Neural progenitor cell (in vitro differentiated cells): ENCODE results near the gene LPXN. TPM values are rescaled to one million over a fixed set of nuclear protein-coding genes. Genes with fewer than 3 reads are reported as not detected.

Experiments used
- DNase-seq: peaks from one replicate; pipeline ENCODE4 v3.0.0-alpha.2; 2016; ENCODE audit warnings: low spot score
- H2AFZ ChIP-seq: fragments of 200-600 bp; sonication (generic); replicated peaks from 2 replicates; pipeline ENCODE4 v1.6.1; 2016; ENCODE audit warnings: antibody characterized with exemption
- H3F3A ChIP-seq: fragments of 200-600 bp; sonication (generic); 2 replicates; pipeline ENCODE4 v1.6.1; 2016; ENCODE audit warnings: antibody characterized with exemption, low read depth
- H3K27ac ChIP-seq: fragments of 200-600 bp; sonication (generic); 2 replicates; pipeline ENCODE4 v1.5.1; 2016; ENCODE audit warnings: mild to moderate bottlenecking
- H3K27me3 ChIP-seq: fragments of 200-600 bp; sonication (generic); 2 replicates; pipeline ENCODE4 v1.6.1; 2016; ENCODE audit warnings: mild to moderate bottlenecking, moderate library complexity
- H3K36me3 ChIP-seq: fragments of 200-600 bp; sonication (generic); 2 replicates; pipeline ENCODE4 v1.5.1; 2016
- H3K4me1 ChIP-seq: fragments of 200-600 bp; sonication (generic); 2 replicates; pipeline ENCODE4 v1.6.1; 2016; ENCODE audit warnings: mixed run types
- H3K4me2 ChIP-seq: fragments of 200-600 bp; sonication (generic); 2 replicates; pipeline ENCODE4 v1.6.1; 2016
- H3K4me3 ChIP-seq: fragments of 200-600 bp; sonication (generic); 2 replicates; pipeline ENCODE4 v1.5.1; 2016
- H3K79me2 ChIP-seq: fragments of 200-600 bp; sonication (generic); 2 replicates; pipeline ENCODE4 v1.6.1; 2016; ENCODE audit warnings: low read depth
- H3K9ac ChIP-seq: fragments of 200-600 bp; sonication (generic); 2 replicates; pipeline ENCODE4 v1.6.1; 2016
- H3K9me3 ChIP-seq: fragments of 200-600 bp; sonication (generic); 2 replicates; pipeline ENCODE4 v1.5.1; 2016; ENCODE audit warnings: low read depth
- H4K20me1 ChIP-seq: fragments of 200-600 bp; sonication (generic); 2 replicates; pipeline ENCODE4 v1.6.1; 2016; ENCODE audit warnings: low read depth
- H3K27ac Mint-ChIP-seq: 3 replicates; pipeline ENCODE4 v1.8.0; 2021; ENCODE audit warnings: mixed read lengths
- H3K27me3 Mint-ChIP-seq: 2 replicates; pipeline ENCODE4 v1.8.0; 2022; ENCODE audit warnings: low read depth, mild to moderate bottlenecking, inconsistent platforms, moderate library complexity, mixed read lengths; ENCODE audit not compliant: insufficient read depth
- H3K36me3 Mint-ChIP-seq: 3 replicates; pipeline ENCODE4 v1.8.0; 2021; ENCODE audit warnings: mixed read lengths
- H3K4me1 Mint-ChIP-seq: 3 replicates; pipeline ENCODE4 v1.8.0; 2021; ENCODE audit warnings: mixed read lengths
- H3K4me3 Mint-ChIP-seq: 3 replicates; pipeline ENCODE4 v1.8.0; 2021; ENCODE audit warnings: mild to moderate bottlenecking, moderate library complexity, mixed read lengths
- H3K9me3 Mint-ChIP-seq: 3 replicates; pipeline ENCODE4 v1.8.0; 2020; ENCODE audit warnings: mixed read lengths
- EZH2 ChIP-seq: fragments of 200-600 bp; sonication (generic); IDR thresholded peaks from 2 replicates; pipeline ENCODE4 v1.6.1; 2017; ENCODE audit warnings: antibody characterized with exemption, mild to moderate bottlenecking, moderate library complexity
- EZH2phosphoT487 ChIP-seq: fragments of 200-600 bp; sonication (generic); IDR thresholded peaks from 2 replicates; pipeline ENCODE4 v1.6.1; 2017; ENCODE audit warnings: antibody characterized with exemption
- total RNA-seq: library from RNA; depleted of rRNA; stranded (reverse); fragments of >200 nt; gene quantifications from 2 replicates; pipeline ENCODE4 v1.2.3, GENCODE V29; 2015; ENCODE audit warnings: low replicate concordance
- TF ChIP-seq, protein P1 (sequence below): fragments of 200-600 bp; sonication (generic); IDR thresholded peaks from 2 replicates; pipeline ENCODE4 v1.5.1; 2017; ENCODE audit warnings: antibody characterized with exemption, mild to moderate bottlenecking

Gene LPXN
- total RNA-seq, 1 donor from 2014 or later = 5.0 TPM

DNA sequence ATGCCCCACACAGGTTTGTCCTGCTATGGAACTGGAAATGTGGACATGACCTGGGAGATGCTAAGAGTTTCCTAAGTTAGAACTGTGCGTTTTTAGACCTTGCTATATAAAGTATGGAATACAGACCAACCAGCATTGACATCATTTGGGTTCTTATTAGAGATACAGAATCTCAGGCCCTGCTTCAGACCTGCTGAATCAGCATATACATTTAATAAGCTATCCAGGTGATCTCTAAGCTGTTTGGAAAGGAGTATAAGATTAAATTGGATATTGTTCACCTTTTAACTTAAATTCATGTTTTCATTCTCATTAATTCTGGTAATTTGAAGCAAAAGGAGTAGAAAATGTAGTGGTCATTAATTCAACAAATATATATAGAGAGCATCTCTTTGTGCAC is 39.9 kb upstream of the LPXN start:
- Histone ChIP-seq H3K4me2 (no peak overlapping the region), H4K20me1 (no peaks in the 10 kb centered on the region), H3K79me2 (peaks cover 7% of the 10 kb centered on the region), H3K9ac (no peak overlapping the region), H3K27me3 (no peaks in the 10 kb centered on the region), H2AFZ (no peak overlapping the region), H3K9me3 (no peaks in the 10 kb centered on the region), H3K27ac (no peak overlapping the region), H3K4me1 (no peaks in the 10 kb centered on the region), H3K4me3 (no peak overlapping the region), H3K36me3 (peaks cover 54% of the 10 kb centered on the region), H3F3A (no peaks in the 10 kb centered on the region)
- TF ChIP-seq EZH2phosphoT487 = no peak
- TF ChIP-seq EZH2 = no peak
- TF ChIP-seq, protein P1, sequence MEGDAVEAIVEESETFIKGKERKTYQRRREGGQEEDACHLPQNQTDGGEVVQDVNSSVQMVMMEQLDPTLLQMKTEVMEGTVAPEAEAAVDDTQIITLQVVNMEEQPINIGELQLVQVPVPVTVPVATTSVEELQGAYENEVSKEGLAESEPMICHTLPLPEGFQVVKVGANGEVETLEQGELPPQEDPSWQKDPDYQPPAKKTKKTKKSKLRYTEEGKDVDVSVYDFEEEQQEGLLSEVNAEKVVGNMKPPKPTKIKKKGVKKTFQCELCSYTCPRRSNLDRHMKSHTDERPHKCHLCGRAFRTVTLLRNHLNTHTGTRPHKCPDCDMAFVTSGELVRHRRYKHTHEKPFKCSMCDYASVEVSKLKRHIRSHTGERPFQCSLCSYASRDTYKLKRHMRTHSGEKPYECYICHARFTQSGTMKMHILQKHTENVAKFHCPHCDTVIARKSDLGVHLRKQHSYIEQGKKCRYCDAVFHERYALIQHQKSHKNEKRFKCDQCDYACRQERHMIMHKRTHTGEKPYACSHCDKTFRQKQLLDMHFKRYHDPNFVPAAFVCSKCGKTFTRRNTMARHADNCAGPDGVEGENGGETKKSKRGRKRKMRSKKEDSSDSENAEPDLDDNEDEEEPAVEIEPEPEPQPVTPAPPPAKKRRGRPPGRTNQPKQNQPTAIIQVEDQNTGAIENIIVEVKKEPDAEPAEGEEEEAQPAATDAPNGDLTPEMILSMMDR = no peak
- no peaks in the 10 kb centered on the region for H3K4me1 Mint-ChIP-seq
- H3K36me3 Mint-ChIP-seq = peaks cover 52% of the 10 kb centered on the region
- H3K27me3 Mint-ChIP-seq = no peaks in the 10 kb centered on the region
- no peak overlapping the region for H3K27ac Mint-ChIP-seq
- no peaks in the 10 kb centered on the region for H3K9me3 Mint-ChIP-seq
- no peak for DNase-seq
- H3K4me3 Mint-ChIP-seq = no peak overlapping the region

DNA sequence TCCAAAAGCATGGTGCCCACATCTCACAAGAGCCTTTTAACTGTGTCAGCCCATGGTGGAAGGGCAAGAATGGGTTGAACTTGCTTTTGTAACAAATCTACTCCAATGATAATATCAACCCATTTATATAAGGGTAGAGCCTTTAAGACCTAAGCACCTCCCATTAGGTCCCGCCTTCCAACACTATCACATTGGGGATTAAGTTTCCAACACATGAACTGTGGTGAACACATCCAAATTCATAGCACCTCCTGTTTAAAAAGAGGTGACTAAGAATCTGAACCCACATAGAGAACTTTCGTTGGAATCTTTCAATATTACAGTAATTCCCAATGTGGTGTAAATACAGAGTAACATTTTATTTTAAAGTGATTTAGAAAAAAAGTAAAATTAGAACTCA is 37.6 kb upstream of the LPXN start:
- H3K4me3 Mint-ChIP-seq = no peak overlapping the region
- no peak overlapping the region for H3K4me2 ChIP-seq
- TF ChIP-seq, protein P1 = no peak
- TF ChIP-seq EZH2 (no peak), EZH2phosphoT487 (no peak)
- H4K20me1 ChIP-seq = no peaks in the 10 kb centered on the region
- H3K9me3 Mint-ChIP-seq = no peaks in the 10 kb centered on the region
- H3K4me1 Mint-ChIP-seq = no peaks in the 10 kb centered on the region
- no peak overlapping the region for H3K9ac ChIP-seq
- H3K27me3 Mint-ChIP-seq = no peaks in the 10 kb centered on the region
- H3F3A ChIP-seq = no peaks in the 10 kb centered on the region
- H3K79me2 ChIP-seq = peaks cover 24% of the 10 kb centered on the region
- H3K36me3 ChIP-seq = peaks cover 57% of the 10 kb centered on the region
- no peaks in the 10 kb centered on the region for H3K4me1 ChIP-seq
- no peak overlapping the region for H2AFZ ChIP-seq
- H3K27ac ChIP-seq = no peak overlapping the region
- H3K27ac Mint-ChIP-seq = no peak overlapping the region
- no peak overlapping the region for H3K4me3 ChIP-seq
- no peaks in the 10 kb centered on the region for H3K9me3 ChIP-seq
- no peaks in the 10 kb centered on the region for H3K27me3 ChIP-seq
- H3K36me3 Mint-ChIP-seq = peaks cover 46% of the 10 kb centered on the region
- DNase-seq = no peak

DNA sequence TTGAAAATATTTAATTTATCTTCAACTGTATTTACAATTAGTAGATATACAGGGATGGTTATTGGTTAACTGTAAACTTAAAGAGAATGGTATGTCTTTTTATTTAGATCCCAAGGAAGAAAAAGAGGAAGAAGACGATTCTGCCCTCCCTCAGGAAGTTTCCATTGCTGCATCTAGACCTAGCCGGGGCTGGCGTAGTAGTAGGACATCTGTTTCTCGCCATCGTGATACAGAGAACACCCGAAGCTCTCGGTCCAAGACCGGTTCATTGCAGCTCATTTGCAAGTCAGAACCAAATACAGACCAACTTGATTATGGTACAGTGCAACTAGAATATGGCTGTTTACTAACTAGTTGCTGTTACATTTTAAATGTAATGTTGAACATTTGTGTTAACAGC is 34.1 kb upstream of the LPXN start:
- no peak for DNase-seq

More for the DNA sequence above, 34.1 kb upstream of the LPXN start:
- Mint-ChIP-seq H3K4me1 (no peaks in the 10 kb centered on the region), H3K9me3 (no peaks in the 10 kb centered on the region), H3K27me3 (no peaks in the 10 kb centered on the region), H3K4me3 (no peak overlapping the region), H3K36me3 (peaks cover 36% of the 10 kb centered on the region), H3K27ac (no peak overlapping the region)
- no peaks in the 10 kb centered on the region for H3K9me3 ChIP-seq
- H4K20me1 ChIP-seq = peaks cover 22% of the 10 kb centered on the region
- no peak overlapping the region for H3K27ac ChIP-seq
- TF ChIP-seq, protein P1 = no peak
- TF ChIP-seq EZH2 (no peak), EZH2phosphoT487 (no peak)
- no peak overlapping the region for H2AFZ ChIP-seq
- no peaks in the 10 kb centered on the region for H3F3A ChIP-seq
- H3K36me3 ChIP-seq = peaks cover 50% of the 10 kb centered on the region
- peaks cover 59% of the 10 kb centered on the region for H3K79me2 ChIP-seq
- H3K4me3 ChIP-seq = no peak overlapping the region
- H3K9ac ChIP-seq = no peak overlapping the region
- no peaks in the 10 kb centered on the region for H3K4me1 ChIP-seq
- no peaks in the 10 kb centered on the region for H3K27me3 ChIP-seq
- H3K4me2 ChIP-seq = no peak overlapping the region
